GM21515 (cell line): ENCODE data around the gene UBAP2.

ENCODE experiments used
- ATAC-seq: cut with Tn5 transposase; IDR thresholded peaks from one replicate; pipeline ENCODE4 v1.9.1; 2021; ENCODE audit not compliant: unreplicated experiment

UBAP2 gene

GRCh38 chr9:34048727-34049629, at the start of gene UBAP2:
Gene UBAP2 (minus strand): TSS chr9:34048887. CDS start chr9:34017148, 31,739 bp downstream.
- ATAC-seq: peak; percentile 70

GRCh38 chr9:34098307-34098706, 49.6 kb upstream of the UBAP2 start:
- peak; percentile 50 for ATAC-seq

- ATAC-seq: peak; percentile 68
These were observed 49.2 kb upstream of the UBAP2 start for GRCh38 chr9:34097865-34098264.

- no peak for ATAC-seq
These were observed 48.1 kb upstream of the UBAP2 start for GRCh38 chr9:34096751-34097150.

- no peak for ATAC-seq
These were observed 44.9 kb upstream of the UBAP2 start for GRCh38 chr9:34093578-34093977.

GRCh38 chr9:34089311-34089710, 40.6 kb upstream of the UBAP2 start:
- no peak for ATAC-seq

GRCh38 chr9:34087370-34087769, 38.7 kb upstream of the UBAP2 start:
- ATAC-seq: no peak

- no peak for ATAC-seq
These were observed 38.2 kb upstream of the UBAP2 start for GRCh38 chr9:34086864-34087263.

- ATAC-seq: no peak
These were observed 37.2 kb upstream of the UBAP2 start for GRCh38 chr9:34085581-34086500.

GRCh38 chr9:34084562-34084961, 35.9 kb upstream of the UBAP2 start:
- no peak for ATAC-seq

GRCh38 chr9:34079181-34079580, 30.5 kb upstream of the UBAP2 start:
- ATAC-seq: no peak

- ATAC-seq: no peak
These were observed 24.3 kb upstream of the UBAP2 start for GRCh38 chr9:34072868-34073590.

GRCh38 chr9:34072410-34072809, 23.7 kb upstream of the UBAP2 start:
- ATAC-seq: no peak

GRCh38 chr9:34070606-34071324, 22.1 kb upstream of the UBAP2 start:
- no peak for ATAC-seq

- ATAC-seq: no peak
These were observed 21.1 kb upstream of the UBAP2 start for GRCh38 chr9:34069831-34070230.

GRCh38 chr9:34065541-34065940, 16.9 kb upstream of the UBAP2 start:
- ATAC-seq: no peak

- ATAC-seq: no peak
These were observed 11.3 kb upstream of the UBAP2 start for GRCh38 chr9:34059954-34060353.

- ATAC-seq: no peak
These were observed 10.6 kb upstream of the UBAP2 start for GRCh38 chr9:34059281-34059680.

- ATAC-seq: no peak
These were observed 1.1 kb upstream of the UBAP2 start for GRCh38 chr9:34049630-34050384.
